ENCODE data around the gene GSPT1. TPM values are rescaled to one million over a fixed set of nuclear protein-coding genes. Genes with fewer than 3 reads are reported as not detected.
A peak's percentile ranks its signal among the peaks of the same experiment; 100 is the strongest.

Gene GSPT1
- total RNA-seq, 1 experiment from 2014 or later = 194 TPM

DNA sequence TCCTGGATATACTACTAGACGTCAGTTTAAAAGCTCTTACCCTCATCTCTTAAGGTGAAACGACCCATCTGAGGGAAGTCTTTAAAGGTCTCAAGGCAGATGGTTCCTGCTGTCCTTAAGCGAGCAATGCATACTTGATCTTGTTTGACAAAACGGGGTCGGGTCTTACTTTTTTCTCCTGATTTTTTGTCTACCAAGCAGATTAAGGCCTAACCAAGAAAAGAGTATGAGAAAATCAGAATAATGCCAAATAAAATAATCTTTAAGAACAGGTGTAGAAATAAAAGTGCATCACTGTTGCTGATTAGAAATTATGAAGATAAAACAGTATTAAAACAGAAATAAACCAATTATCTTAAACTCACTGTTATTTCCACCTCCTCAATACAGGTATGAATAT lies 40.0 kb downstream of the GSPT1 start:
- TF ChIP-seq TCF7L2 (IDR thresholded peaks at IDR 0.05; ENCODE audit: low read depth, low read length) (no peak), SIN3A (IDR thresholded peaks at IDR 0.05; ENCODE audit: borderline replicate concordance, insufficient read depth, low read depth, low read length) (no peak), POLR2AphosphoS5 (IDR thresholded peaks at IDR 0.05; ENCODE audit: low read depth, low read length) (no peak)
- TF ChIP-seq, protein P1, sequence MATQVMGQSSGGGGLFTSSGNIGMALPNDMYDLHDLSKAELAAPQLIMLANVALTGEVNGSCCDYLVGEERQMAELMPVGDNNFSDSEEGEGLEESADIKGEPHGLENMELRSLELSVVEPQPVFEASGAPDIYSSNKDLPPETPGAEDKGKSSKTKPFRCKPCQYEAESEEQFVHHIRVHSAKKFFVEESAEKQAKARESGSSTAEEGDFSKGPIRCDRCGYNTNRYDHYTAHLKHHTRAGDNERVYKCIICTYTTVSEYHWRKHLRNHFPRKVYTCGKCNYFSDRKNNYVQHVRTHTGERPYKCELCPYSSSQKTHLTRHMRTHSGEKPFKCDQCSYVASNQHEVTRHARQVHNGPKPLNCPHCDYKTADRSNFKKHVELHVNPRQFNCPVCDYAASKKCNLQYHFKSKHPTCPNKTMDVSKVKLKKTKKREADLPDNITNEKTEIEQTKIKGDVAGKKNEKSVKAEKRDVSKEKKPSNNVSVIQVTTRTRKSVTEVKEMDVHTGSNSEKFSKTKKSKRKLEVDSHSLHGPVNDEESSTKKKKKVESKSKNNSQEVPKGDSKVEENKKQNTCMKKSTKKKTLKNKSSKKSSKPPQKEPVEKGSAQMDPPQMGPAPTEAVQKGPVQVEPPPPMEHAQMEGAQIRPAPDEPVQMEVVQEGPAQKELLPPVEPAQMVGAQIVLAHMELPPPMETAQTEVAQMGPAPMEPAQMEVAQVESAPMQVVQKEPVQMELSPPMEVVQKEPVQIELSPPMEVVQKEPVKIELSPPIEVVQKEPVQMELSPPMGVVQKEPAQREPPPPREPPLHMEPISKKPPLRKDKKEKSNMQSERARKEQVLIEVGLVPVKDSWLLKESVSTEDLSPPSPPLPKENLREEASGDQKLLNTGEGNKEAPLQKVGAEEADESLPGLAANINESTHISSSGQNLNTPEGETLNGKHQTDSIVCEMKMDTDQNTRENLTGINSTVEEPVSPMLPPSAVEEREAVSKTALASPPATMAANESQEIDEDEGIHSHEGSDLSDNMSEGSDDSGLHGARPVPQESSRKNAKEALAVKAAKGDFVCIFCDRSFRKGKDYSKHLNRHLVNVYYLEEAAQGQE (IDR thresholded peaks at IDR 0.05; ENCODE audit: insufficient read depth in 1 of 2, low read depth in 2 of 2, low read length in 1 of 2) = no peak
- TF ChIP-seq, protein P2, sequence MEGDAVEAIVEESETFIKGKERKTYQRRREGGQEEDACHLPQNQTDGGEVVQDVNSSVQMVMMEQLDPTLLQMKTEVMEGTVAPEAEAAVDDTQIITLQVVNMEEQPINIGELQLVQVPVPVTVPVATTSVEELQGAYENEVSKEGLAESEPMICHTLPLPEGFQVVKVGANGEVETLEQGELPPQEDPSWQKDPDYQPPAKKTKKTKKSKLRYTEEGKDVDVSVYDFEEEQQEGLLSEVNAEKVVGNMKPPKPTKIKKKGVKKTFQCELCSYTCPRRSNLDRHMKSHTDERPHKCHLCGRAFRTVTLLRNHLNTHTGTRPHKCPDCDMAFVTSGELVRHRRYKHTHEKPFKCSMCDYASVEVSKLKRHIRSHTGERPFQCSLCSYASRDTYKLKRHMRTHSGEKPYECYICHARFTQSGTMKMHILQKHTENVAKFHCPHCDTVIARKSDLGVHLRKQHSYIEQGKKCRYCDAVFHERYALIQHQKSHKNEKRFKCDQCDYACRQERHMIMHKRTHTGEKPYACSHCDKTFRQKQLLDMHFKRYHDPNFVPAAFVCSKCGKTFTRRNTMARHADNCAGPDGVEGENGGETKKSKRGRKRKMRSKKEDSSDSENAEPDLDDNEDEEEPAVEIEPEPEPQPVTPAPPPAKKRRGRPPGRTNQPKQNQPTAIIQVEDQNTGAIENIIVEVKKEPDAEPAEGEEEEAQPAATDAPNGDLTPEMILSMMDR (IDR thresholded peaks at IDR 0.05) = no peak
- no peaks in the 10 kb centered on the region for H3K9me3 ChIP-seq (ENCODE audit: control insufficient read depth, insufficient read depth, low read depth, low read length)
- POLR2A ChIA-PET = interaction anchor here (0.6 kb wide), 1 partner anchor 126 kb away, joined by 5 read pairs; no protein-coding TSS in a partner anchor
- no TSS peak for BruUV-seq (replicated peaks)
- no peak overlapping the region for H3K4me3 ChIP-seq (ENCODE audit: low read depth in 2 of 2, low read length in 2 of 2)
- ATAC-seq (no peak), DNase-seq (ENCODE audit: low read depth, low spot score) (no peak)
- H3K36me3 ChIP-seq (ENCODE audit: control insufficient read depth, insufficient read depth, low read length) = peaks cover 44% of the 10 kb centered on the region
- no peaks in the 10 kb centered on the region for H3K27me3 ChIP-seq (ENCODE audit: control insufficient read depth, insufficient read depth, low read length)
- H3K27ac ChIP-seq (ENCODE audit: low read length) = 0 out of 2 replicates have a peak overlapping the region, but pooled peaks have one; percentile 9
- peaks cover 3% of the 10 kb centered on the region; the same call in 1 of the 2 replicates for H3K4me1 ChIP-seq (ENCODE audit: control insufficient read depth, insufficient read depth, low read length)
- intact Hi-C loops (cut with micrococcal nuclease; ENCODE audit: unreplicated experiment) = no loop called here
- CTCF ChIA-PET = no interaction called here
- in situ Hi-C loops (cut with HindIII; ENCODE audit: low pct_unique_long_range_greater_than_20kb, low sequenced_read_pairs) = no loop called here

DNA sequence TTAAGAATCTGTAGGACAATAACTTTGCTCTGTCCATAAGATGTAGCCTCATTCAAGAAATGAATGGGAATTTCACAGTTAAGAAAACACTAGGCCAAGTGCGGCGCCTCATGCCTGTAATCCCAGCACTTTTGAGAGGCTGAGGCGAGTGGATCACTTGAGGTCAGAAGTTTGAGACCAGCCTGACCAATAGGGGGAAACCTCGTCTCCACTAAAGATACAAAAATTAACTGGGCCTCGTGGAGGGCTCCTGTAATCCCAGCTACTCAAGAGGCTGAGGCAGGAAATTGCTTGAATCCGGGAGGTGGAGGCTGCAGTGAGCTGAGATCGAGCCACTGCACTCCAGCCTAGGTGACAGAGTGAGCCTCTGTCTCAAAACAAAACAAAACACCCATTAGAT lies 44.6 kb downstream of the GSPT1 start:
- intact Hi-C loops (cut with micrococcal nuclease; ENCODE audit: unreplicated experiment) (no loop called here), in situ Hi-C loops (cut with HindIII; ENCODE audit: low pct_unique_long_range_greater_than_20kb, low sequenced_read_pairs) (no loop called here)
- ATAC-seq (no peak), DNase-seq (ENCODE audit: low read depth, low spot score) (no peak)
- H3K9me3 ChIP-seq (ENCODE audit: control insufficient read depth, insufficient read depth, low read depth, low read length) = no peaks in the 10 kb centered on the region
- TF ChIP-seq TCF7L2 (IDR thresholded peaks at IDR 0.05; ENCODE audit: low read depth, low read length) = no peak
- TF ChIP-seq, protein P2 (IDR thresholded peaks at IDR 0.05) = peak; percentile 54; the same call in 1 of the 2 replicates
- CTCF ChIA-PET = no interaction called here
- H3K27me3 ChIP-seq (ENCODE audit: control insufficient read depth, insufficient read depth, low read length) = no peaks in the 10 kb centered on the region
- no peak overlapping the region for H3K27ac ChIP-seq (ENCODE audit: low read length)
- POLR2A ChIA-PET = no interaction called here
- H3K36me3 ChIP-seq (ENCODE audit: control insufficient read depth, insufficient read depth, low read length) = peaks cover 36% of the 10 kb centered on the region
- peaks cover 17% of the 10 kb centered on the region for H3K4me1 ChIP-seq (ENCODE audit: control insufficient read depth, insufficient read depth, low read length)
- H3K4me3 ChIP-seq (ENCODE audit: low read depth in 2 of 2, low read length in 2 of 2) = no peak overlapping the region
- no TSS peak for BruUV-seq (replicated peaks)

Data from Panc1 (cell line).